HFFc6 (cell line): ENCODE results near the gene STRADB. TPM values are rescaled to one million over a fixed set of nuclear protein-coding genes. Genes with fewer than 3 reads are reported as not detected.

Source experiments
- DNase-seq: peaks from one replicate; pipeline ENCODE4 v3.0.0-alpha.2; 2018
- H3K27ac Mint-ChIP-seq: 2 replicates; pipeline ENCODE4 v1.8.0; 2020; ENCODE audit warnings: mild to moderate bottlenecking, mixed read lengths
- H3K27me3 Mint-ChIP-seq: 2 replicates; pipeline ENCODE4 v1.8.0; 2021; ENCODE audit warnings: mild to moderate bottlenecking, moderate library complexity, mixed read lengths; ENCODE audit not compliant: insufficient read depth
- H3K36me3 Mint-ChIP-seq: 2 replicates; pipeline ENCODE4 v1.8.0; 2021; ENCODE audit warnings: low read depth, mixed read lengths
- H3K4me1 Mint-ChIP-seq: 2 replicates; pipeline ENCODE4 v1.8.0; 2020; ENCODE audit warnings: low read depth, mixed read lengths
- H3K4me3 Mint-ChIP-seq: 2 replicates; pipeline ENCODE4 v1.8.0; 2020; ENCODE audit warnings: mild to moderate bottlenecking, moderate library complexity, mixed read lengths
- H3K9me3 Mint-ChIP-seq: 2 replicates; pipeline ENCODE4 v1.8.0; 2020; ENCODE audit warnings: mild to moderate bottlenecking, mixed read lengths
- total RNA-seq, 6 experiments: library from RNA; stranded (reverse); fragmentation: NEBNext Ultra II Directional; extraction: Animal tissue kit (Norgen Biotek cat#: 25700); gene quantifications; 2 replicates in 1 of 6; 3 replicates in 5 of 6; pipeline ENCODE4 v1.2.3, GENCODE V29; 2021
- TF ChIP-seq, protein P1 (sequence below): fragments of 200-600 bp; sonication (generic); IDR thresholded peaks from 2 replicates; pipeline ENCODE4 v1.5.0; 2021; ENCODE audit warnings: antibody characterized with exemption, mild to moderate bottlenecking

The STRADB gene
- total RNA-seq, 6 experiments from 2014 or later, result 37.7 to 51.0 (median 43.5) TPM

DNA sequence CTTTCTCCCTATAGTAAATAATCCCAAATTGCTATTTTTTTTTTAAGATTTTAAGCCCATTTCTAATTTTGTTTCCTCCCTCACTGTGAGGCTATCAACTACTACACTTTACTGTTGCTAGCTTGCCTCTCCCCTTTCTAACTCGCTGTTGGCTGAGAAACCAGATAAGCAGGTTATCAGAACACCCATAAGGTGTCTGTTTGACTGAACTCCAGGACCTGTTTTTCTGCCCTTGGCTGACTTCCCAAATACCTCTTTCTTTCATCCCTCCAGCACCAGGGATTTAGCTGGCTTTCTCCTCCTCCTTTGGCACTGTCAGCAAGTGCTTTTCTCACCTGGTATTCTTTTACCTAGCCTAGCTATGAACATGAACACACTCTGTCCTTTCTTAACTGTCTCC lies 11.4 kb upstream of the STRADB start:
- Mint-ChIP-seq H3K27me3 (peaks cover 1% of the 10 kb centered on the region; the same call in 1 of the 2 replicates), H3K4me1 (peaks cover 32% of the 10 kb centered on the region), H3K9me3 (no peaks in the 10 kb centered on the region), H3K27ac (no peak overlapping the region), H3K36me3 (peaks cover 14% of the 10 kb centered on the region), H3K4me3 (no peak overlapping the region)
- DNase-seq, result no peak
- TF ChIP-seq, protein P1, sequence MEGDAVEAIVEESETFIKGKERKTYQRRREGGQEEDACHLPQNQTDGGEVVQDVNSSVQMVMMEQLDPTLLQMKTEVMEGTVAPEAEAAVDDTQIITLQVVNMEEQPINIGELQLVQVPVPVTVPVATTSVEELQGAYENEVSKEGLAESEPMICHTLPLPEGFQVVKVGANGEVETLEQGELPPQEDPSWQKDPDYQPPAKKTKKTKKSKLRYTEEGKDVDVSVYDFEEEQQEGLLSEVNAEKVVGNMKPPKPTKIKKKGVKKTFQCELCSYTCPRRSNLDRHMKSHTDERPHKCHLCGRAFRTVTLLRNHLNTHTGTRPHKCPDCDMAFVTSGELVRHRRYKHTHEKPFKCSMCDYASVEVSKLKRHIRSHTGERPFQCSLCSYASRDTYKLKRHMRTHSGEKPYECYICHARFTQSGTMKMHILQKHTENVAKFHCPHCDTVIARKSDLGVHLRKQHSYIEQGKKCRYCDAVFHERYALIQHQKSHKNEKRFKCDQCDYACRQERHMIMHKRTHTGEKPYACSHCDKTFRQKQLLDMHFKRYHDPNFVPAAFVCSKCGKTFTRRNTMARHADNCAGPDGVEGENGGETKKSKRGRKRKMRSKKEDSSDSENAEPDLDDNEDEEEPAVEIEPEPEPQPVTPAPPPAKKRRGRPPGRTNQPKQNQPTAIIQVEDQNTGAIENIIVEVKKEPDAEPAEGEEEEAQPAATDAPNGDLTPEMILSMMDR, result no peak

DNA sequence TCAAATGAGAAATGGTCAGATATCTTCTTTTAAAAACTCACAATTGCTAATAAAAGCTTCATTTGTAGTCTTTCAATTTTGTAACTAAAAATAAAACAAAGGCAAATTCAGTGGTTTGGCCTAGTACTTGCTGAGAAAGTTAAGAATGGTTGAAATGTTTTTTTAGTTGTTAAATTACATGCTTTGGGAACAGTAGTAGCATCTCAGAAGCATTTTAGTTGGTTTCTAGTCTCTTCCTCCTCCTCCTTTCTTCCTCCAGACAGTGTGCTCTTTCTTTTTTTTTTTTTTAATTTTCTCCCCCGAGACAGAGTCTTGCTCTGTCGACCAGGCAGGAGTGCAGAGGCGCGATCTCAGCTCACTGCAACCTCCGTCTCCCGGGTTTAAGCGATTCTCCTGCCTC lies 10.1 kb upstream of the STRADB start:
- no peak overlapping the region for H3K4me3 Mint-ChIP-seq
- peaks cover 37% of the 10 kb centered on the region for H3K4me1 Mint-ChIP-seq
- DNase-seq, result no peak
- no peak overlapping the region for H3K27ac Mint-ChIP-seq
- peaks cover 14% of the 10 kb centered on the region for H3K36me3 Mint-ChIP-seq
- H3K27me3 Mint-ChIP-seq, result peaks cover 1% of the 10 kb centered on the region; the same call in 1 of the 2 replicates
- H3K9me3 Mint-ChIP-seq, result no peaks in the 10 kb centered on the region
- TF ChIP-seq, protein P1, result no peak

DNA sequence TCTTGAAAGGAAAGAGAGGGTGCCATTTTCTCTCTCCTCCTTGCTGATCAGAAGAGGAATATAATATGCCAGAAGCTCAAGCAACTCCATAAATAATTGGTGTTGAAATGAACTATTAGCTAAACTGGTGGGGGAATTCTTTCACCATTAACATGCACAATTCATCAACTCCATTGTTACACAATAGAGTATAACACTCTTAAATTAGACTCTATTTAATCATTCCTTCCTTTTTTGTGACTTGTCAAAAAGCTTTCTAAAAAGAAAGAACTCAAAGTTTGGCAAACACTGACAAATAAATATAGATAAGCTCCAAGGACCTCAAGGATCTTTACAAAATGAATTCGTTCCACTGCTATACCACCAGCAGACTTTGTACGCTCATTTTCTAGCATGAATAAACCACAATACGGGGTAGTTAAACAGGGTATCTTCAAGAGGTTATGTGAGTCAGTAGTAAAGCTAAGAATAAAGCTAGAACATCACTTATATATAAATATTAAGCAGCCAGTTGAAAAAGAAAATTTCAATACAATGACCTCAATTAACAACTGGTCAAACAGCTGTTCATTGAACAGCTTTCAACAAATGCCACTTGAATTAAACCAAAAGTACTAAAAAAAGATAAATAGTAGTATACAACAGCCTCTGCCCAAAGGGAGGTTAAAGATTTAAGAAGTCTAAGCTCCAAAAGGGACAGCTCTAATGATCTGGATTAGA lies 6.6 kb upstream of the STRADB start:
- Mint-ChIP-seq H3K9me3 (no peaks in the 10 kb centered on the region), H3K36me3 (peaks cover 25% of the 10 kb centered on the region), H3K4me1 (peaks cover 45% of the 10 kb centered on the region), H3K27ac (no peak overlapping the region), H3K27me3 (peaks cover 1% of the 10 kb centered on the region; the same call in 1 of the 2 replicates), H3K4me3 (no peak overlapping the region)
- DNase-seq, result no peak
- TF ChIP-seq, protein P1, result no peak

DNA sequence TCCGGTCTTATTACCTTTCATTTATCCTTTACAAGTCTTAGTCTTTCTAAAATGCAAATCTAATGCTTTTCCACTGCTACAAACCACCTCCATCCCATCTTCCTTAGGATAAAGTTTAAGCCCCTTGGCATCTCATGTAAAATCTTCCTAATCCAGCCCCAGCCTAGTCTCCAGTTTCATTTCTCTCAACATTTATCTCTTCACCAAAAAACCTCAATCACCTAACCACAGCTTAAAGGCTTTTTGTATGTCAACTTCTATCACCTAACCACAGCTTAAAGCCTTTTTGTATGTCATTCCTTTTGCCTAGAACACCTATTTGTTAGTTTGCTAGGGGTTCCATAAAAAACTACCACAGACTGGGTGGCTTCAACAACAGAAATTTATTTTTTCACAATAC lies 4.5 kb upstream of the STRADB start:
- H3K27ac Mint-ChIP-seq, result no peak overlapping the region
- peaks cover 18% of the 10 kb centered on the region for H3K36me3 Mint-ChIP-seq
- peaks cover 51% of the 10 kb centered on the region for H3K4me1 Mint-ChIP-seq
- H3K4me3 Mint-ChIP-seq, result no peak overlapping the region
- no peaks in the 10 kb centered on the region for H3K9me3 Mint-ChIP-seq
- TF ChIP-seq, protein P1, result no peak
- DNase-seq, result no peak
- H3K27me3 Mint-ChIP-seq, result no peaks in the 10 kb centered on the region; the same call in 1 of the 2 replicates

DNA sequence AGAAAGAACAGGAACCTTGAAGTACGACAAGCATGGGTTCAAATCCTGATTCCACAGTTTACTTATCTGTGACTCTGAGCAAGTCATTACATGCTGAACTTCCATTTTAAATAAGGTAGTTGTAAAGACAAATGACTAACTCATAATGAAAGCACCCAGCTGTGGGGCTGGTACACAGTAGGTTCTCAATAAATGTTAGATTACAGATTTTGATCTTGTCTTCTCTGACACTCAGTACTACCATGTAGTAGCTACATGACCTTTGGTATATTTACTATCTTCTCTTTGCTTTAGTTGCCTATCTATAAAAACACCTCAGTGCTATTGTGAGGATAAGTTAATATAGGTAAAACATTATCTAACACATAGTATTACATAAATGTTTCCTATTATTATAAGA lies 3.5 kb upstream of the STRADB start:
- peak overlapping the region; percentile 12; the same call in 1 of the 2 replicates for H3K27ac Mint-ChIP-seq
- H3K27me3 Mint-ChIP-seq, result no peaks in the 10 kb centered on the region; the same call in 1 of the 2 replicates
- H3K4me1 Mint-ChIP-seq, result peaks cover 60% of the 10 kb centered on the region
- peaks cover 18% of the 10 kb centered on the region for H3K36me3 Mint-ChIP-seq
- TF ChIP-seq, protein P1, result no peak
- no peak overlapping the region for H3K4me3 Mint-ChIP-seq
- no peak for DNase-seq
- H3K9me3 Mint-ChIP-seq, result no peaks in the 10 kb centered on the region
